Thyroid gland (tissue), 4 donors: ENCODE measurements around the gene BUD13. TPM values are rescaled to one million over a fixed set of nuclear protein-coding genes. Genes with fewer than 3 reads are reported as not detected.
A peak's percentile ranks its signal among the peaks of the same experiment; 100 is the strongest.

Experiments
- DNase-seq, 2 donors: peaks; one replicate each; pipeline ENCODE4 v3.0.0-alpha.2; 2019
- H3K27ac ChIP-seq, 3 donors: fragments of 200-600 bp; sonication (generic); 1 replicate in 2 of 3; 2 replicates in 1 of 3; pipeline ENCODE4 v1.5.1; 2016 to 2019; ENCODE audit warnings: mild to moderate bottlenecking in 1 of 3, moderate library complexity in 1 of 3
- H3K27me3 ChIP-seq: fragments of 200-600 bp; sonication (generic); one replicate; pipeline ENCODE4 v1.5.1; 2019
- H3K36me3 ChIP-seq, 2 donors: fragments of 200-600 bp; sonication (generic); one replicate each; pipeline ENCODE4 v1.5.1; 2016 to 2019
- H3K4me1 ChIP-seq, 2 donors: fragments of 200-600 bp; sonication (generic); one replicate each; pipeline ENCODE4 v1.5.1; 2017 to 2019
- H3K4me3 ChIP-seq, 3 donors: fragments of 200-600 bp; sonication (generic); replicated peaks in 1 of 3; 1 replicate in 2 of 3; 2 replicates in 1 of 3; pipeline ENCODE4 v1.5.1; 2016; ENCODE audit warnings: mild to moderate bottlenecking in 1 of 3
- H3K9me3 ChIP-seq: fragments of 200-600 bp; sonication (generic); one replicate; pipeline ENCODE4 v1.5.1; 2017
- POLR2A ChIP-seq, 2 donors: fragments of 450-650 bp; IDR thresholded peaks; one replicate each; pipeline ENCODE4 v1.6.1; 2017; ENCODE audit warnings: antibody characterized with exemption in 2 of 2, mild to moderate bottlenecking in 2 of 2, moderate library complexity in 1 of 2
- WGBS, 2 donors: methylation state at CpG; one replicate each; pipeline ENCODE4 v1.1.5; 2017; 5-methylcytosine and 5-hydroxymethylcytosine counted together
- intact Hi-C: fragments of 100-400 bp; cut with DNase I; formaldehyde crosslinking; loops from one replicate; pipeline ENCODE4 v1.15.1; 2023
- total RNA-seq, 4 donors: library from RNA; depleted of rRNA; stranded (reverse); fragments of >200 nt; gene quantifications; one replicate each; pipeline ENCODE4 v1.2.3, GENCODE V29; 2016
- TF ChIP-seq, protein P1 (sequence below), 6 experiments: fragments of 200-600 bp in 3 of 6; fragments of 450-650 bp in 3 of 6; sonication (generic) in 3 of 6; IDR thresholded peaks; one replicate each; pipeline ENCODE4 v1.5.1; 2016 to 2019; ENCODE audit warnings: antibody characterized with exemption in 6 of 6, mild to moderate bottlenecking in 2 of 6, inconsistent platforms in 1 of 6, moderate library complexity in 1 of 6

Gene BUD13
- total RNA-seq, 4 donors from 2014 or later, result 15.2 to 18.7 (median 17.8) TPM

DNA sequence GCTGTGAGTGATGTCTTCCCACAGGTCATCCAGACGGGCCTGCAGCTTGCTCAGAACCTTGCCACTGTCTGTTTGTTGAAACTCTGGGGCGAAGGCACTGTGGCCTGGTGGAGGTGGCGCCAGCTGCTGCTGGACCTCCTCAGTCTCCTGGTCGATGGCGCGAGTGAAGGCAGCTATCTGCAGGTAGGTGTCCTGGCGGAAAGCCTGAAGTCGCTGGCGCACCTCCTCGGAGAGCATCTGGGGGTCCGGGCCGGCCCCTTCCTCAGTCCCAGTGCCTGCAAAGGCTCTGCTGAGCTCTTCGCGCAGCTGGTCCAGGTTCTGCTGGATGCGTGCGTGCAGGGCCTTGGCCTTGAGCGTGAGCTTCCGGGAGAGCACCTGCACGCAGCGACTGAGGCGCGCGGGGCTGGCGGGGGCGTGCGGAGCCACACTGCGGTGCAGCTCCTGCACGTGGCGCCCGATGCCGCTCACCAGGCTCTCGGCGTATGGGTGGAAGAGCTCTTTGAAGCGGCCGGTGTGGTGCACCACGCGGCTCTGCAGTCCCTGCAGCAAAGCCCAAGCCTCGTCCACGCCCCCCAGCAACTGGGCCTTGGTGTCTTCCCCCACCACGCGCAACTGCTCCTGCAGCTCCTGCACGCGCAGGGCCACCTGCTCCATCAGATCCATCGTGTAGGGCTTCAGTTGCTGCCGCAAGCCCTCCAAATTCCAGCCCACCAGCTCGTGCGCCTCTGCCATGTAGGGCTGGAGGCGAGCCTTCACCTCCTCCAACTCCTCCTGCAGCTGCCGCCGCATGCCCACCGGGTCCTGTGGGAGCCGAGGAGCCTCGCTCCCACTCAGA lies 17.6 kb upstream of the BUD13 start:
- H3K36me3 ChIP-seq, result peaks cover 4 to 8% of the 10 kb centered on the region in 2 donors
- H3K4me1 ChIP-seq, result peaks cover 13 to 32% of the 10 kb centered on the region in 2 donors
- no peak for DNase-seq
- intact Hi-C loops, result loop anchor here (5.0 kb wide), 3 partner anchors 47 to 437 kb away; partner anchors contain the start of gene APOA1
- no peak overlapping the region for H3K27ac ChIP-seq
- H3K9me3 ChIP-seq, result no peaks in the 10 kb centered on the region
- no peaks in the 10 kb centered on the region for H3K27me3 ChIP-seq
- H3K4me3 ChIP-seq, result no peak overlapping the region
- no peak for TF ChIP-seq POLR2A (IDR thresholded peaks at IDR 0.05)
- TF ChIP-seq, protein P1, sequence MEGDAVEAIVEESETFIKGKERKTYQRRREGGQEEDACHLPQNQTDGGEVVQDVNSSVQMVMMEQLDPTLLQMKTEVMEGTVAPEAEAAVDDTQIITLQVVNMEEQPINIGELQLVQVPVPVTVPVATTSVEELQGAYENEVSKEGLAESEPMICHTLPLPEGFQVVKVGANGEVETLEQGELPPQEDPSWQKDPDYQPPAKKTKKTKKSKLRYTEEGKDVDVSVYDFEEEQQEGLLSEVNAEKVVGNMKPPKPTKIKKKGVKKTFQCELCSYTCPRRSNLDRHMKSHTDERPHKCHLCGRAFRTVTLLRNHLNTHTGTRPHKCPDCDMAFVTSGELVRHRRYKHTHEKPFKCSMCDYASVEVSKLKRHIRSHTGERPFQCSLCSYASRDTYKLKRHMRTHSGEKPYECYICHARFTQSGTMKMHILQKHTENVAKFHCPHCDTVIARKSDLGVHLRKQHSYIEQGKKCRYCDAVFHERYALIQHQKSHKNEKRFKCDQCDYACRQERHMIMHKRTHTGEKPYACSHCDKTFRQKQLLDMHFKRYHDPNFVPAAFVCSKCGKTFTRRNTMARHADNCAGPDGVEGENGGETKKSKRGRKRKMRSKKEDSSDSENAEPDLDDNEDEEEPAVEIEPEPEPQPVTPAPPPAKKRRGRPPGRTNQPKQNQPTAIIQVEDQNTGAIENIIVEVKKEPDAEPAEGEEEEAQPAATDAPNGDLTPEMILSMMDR (IDR thresholded peaks at IDR 0.05), result no peak
- WGBS, 2 donors, result 68 to 88% methylated on average over 23 to 51 of the region's 53 CpGs

DNA sequence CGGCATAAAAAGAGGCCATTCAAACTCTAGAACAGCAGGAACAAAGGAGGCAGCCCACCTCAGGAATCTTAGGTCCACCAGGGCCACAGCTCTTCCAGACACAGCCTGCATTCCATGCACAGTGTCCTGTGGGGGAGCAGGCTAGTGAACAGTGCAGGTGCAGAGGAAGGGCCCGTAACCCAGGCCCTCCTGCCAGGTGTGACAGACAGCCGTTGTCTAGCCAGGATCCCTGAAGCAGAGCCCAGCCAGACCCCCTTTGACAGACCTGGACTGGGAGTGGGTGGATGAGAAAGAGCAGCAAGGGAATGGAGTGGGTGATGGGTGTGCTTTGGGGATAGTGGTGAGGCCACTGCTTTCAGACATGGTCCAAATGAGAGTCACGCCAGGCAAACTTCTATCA lies 16.2 kb upstream of the BUD13 start:
- H3K36me3 ChIP-seq, result peaks cover 18 to 22% of the 10 kb centered on the region in 2 donors
- H3K27ac ChIP-seq, result no peak overlapping the region
- no peaks in the 10 kb centered on the region for H3K9me3 ChIP-seq
- no peak for DNase-seq
- intact Hi-C loops, result no loop called here
- 83 to 92% methylated on average over 4 of the region's 4 CpGs for WGBS, 2 donors
- peaks cover 13 to 32% of the 10 kb centered on the region in 2 donors for H3K4me1 ChIP-seq
- no peak overlapping the region for H3K4me3 ChIP-seq
- no peak for TF ChIP-seq POLR2A (IDR thresholded peaks at IDR 0.05)
- TF ChIP-seq, protein P1 (IDR thresholded peaks at IDR 0.05), result no peak
- H3K27me3 ChIP-seq, result no peaks in the 10 kb centered on the region

DNA sequence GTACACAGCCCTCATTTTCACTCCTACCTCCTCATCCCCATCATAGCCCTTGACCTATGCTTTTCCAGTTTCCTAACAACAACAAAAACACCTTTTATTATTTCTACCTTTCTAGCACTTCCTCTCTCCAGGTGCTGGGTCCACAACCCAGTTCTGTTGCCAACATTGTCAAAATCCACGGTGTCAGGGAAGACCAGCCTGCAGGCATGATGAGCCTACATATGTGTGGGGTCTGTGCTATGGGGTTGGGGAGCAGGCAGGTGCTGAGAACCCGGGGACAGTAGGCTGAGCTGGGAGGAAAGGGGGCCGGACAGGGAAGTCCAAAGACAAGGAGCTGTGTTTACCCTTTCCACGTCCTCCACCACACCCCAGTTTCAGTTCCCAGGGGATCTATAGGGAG lies 15.7 kb upstream of the BUD13 start:
- WGBS, 2 donors, result 49 to 52% methylated on average over 4 of the region's 4 CpGs
- Histone ChIP-seq H3K27ac (peak overlapping the region in 2 of 3 donors; percentile 72 to 84), H3K27me3 (no peaks in the 10 kb centered on the region), H3K4me1 (peaks cover 13 to 32% of the 10 kb centered on the region in 2 donors), H3K36me3 (peaks cover 22 to 25% of the 10 kb centered on the region in 2 donors), H3K4me3 (peak overlapping the region; percentile 84 to 93 (median 92)), H3K9me3 (no peaks in the 10 kb centered on the region)
- no peak for DNase-seq
- intact Hi-C loops, result no loop called here
- TF ChIP-seq, protein P1 (IDR thresholded peaks at IDR 0.05), result no peak
- no peak for TF ChIP-seq POLR2A (IDR thresholded peaks at IDR 0.05)

DNA sequence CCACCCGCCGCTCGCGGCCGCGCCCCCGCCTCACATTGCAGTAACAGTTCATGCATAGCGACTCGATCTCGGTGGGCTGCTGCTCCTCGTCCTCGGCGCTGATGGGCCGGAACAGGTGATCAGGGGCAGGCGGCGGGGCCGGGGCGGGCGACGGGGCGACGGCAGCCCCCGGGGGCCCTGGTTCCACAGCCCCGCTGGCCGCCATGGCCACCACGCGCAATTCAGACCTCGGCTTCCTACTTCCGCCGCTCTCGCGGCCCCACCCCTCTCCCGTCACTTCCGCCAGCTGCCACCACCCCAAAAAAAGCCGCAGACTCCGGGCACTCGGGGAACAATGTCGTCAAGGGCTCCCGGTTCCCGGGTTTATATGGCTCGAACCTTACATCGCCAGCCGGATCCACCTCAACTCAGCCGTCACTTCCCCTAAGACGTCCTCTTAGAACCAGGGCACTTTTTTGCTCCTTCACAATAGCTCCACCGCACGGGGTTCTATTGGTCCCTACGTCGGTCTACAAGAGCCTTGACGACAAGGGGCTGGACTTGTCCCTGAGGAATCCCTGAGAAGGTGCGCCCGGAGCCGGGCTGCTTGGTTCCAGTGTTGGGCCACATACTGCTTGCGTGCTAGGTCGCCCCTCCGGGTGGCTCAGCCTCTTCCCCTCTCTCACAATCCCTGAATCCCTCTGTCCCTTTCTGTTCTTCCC lies 15.1 kb upstream of the BUD13 start, which contains the start of gene ZPR1:
Gene ZPR1, minus strand, starts transcription at position 238 of the 701 bp plus-strand sequence. Its CDS starts 33 bp downstream, at position 205.
- peaks cover 13 to 32% of the 10 kb centered on the region in 2 donors for H3K4me1 ChIP-seq
- no peaks in the 10 kb centered on the region for H3K27me3 ChIP-seq
- H3K9me3 ChIP-seq, result no peaks in the 10 kb centered on the region
- TF ChIP-seq, protein P1 (IDR thresholded peaks at IDR 0.05), result peak in 3 of 6 experiments; percentile 24 to 26 (median 25)
- peak in 1 of 2 donors; percentile 88 for TF ChIP-seq POLR2A (IDR thresholded peaks at IDR 0.05)
- 1% methylated on average over 18 to 37 of the region's 56 CpGs for WGBS, 2 donors
- intact Hi-C loops, result no loop called here
- H3K36me3 ChIP-seq, result peaks cover 28 to 31% of the 10 kb centered on the region in 2 donors
- H3K4me3 ChIP-seq, result peak within 1 kb of the TSS; percentile 84 to 93 (median 92)
- peak within 1 kb of the TSS; percentile 72 to 84 (median 82) for H3K27ac ChIP-seq
- DNase-seq, result peak; percentile 79 to 82
